Activated T-helper 2 cell treated with anti-CD3 and anti-CD28 coated beads, Interferon-gamma antibody, Interleukin-2, Interleukin-4, amounts not matched to agents 10 μg/mL and 5 μg/mL and 100 μg/mL, durations not matched to agents 14 hours and 24 hours and 36 hours (primary cell): ENCODE measurements around the gene JDP2. TPM values are rescaled to one million over a fixed set of nuclear protein-coding genes. Genes with fewer than 3 reads are reported as not detected.

Experiments used
- DNase-seq: peaks from one replicate; pipeline ENCODE4 v3.0.0; 2021; ENCODE audit warnings: low spot score
- H3K27ac Mint-ChIP-seq: one replicate; pipeline ENCODE4 v1.8.0; 2021; ENCODE audit warnings: mixed read lengths
- H3K27me3 Mint-ChIP-seq: one replicate; pipeline ENCODE4 v1.8.0; 2021; ENCODE audit warnings: low read depth, mixed read lengths
- H3K36me3 Mint-ChIP-seq: one replicate; pipeline ENCODE4 v1.8.0; 2021; ENCODE audit warnings: low read depth, mixed read lengths
- H3K4me1 Mint-ChIP-seq: one replicate; pipeline ENCODE4 v1.8.0; 2021; ENCODE audit warnings: low read depth, mixed read lengths
- H3K4me3 Mint-ChIP-seq: one replicate; pipeline ENCODE4 v1.8.0; 2021; ENCODE audit warnings: low read depth, mild to moderate bottlenecking, moderate library complexity, mixed read lengths
- H3K9me3 Mint-ChIP-seq: one replicate; pipeline ENCODE4 v1.8.0; 2021; ENCODE audit warnings: mixed read lengths
- intact Hi-C: fragments of 100-400 bp; cut with micrococcal nuclease; formaldehyde crosslinking; loops from one replicate; pipeline ENCODE4 v1.15.1; 2023
- total RNA-seq: library from RNA; stranded (reverse); gene quantifications from 2 replicates; pipeline ENCODE4 v1.2.3, GENCODE V29; 2022

The JDP2 gene
- total RNA-seq, 1 donor from 2014 or later: 1.1 TPM

DNA sequence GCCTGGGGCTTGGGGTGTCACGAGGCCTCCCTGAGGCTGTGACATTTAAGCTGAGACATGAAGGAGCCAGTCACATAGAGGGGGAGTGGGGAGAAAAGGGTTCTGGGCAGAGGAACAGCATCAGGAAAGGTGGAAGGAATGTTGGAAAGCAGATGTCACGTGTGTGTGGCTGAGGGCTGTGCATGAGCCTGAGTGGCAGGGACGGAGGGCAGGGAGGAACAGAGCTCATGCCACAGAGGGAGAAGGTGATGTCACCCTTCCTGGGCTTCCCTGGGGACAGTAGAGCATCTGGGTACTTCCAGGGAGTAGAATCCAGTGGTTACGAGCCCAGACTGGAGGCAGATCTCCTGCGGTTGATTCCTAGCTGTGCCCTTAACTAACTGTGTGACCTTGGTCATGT lies 32.0 kb upstream of the JDP2 start:
- no peaks in the 10 kb centered on the region for H3K9me3 Mint-ChIP-seq
- H3K4me3 Mint-ChIP-seq: no peak overlapping the region
- intact Hi-C loops: no loop called here
- no peak overlapping the region for H3K27ac Mint-ChIP-seq
- H3K27me3 Mint-ChIP-seq: peaks cover 11% of the 10 kb centered on the region
- no peaks in the 10 kb centered on the region for H3K36me3 Mint-ChIP-seq
- H3K4me1 Mint-ChIP-seq: peaks cover 8% of the 10 kb centered on the region
- no peak for DNase-seq

DNA sequence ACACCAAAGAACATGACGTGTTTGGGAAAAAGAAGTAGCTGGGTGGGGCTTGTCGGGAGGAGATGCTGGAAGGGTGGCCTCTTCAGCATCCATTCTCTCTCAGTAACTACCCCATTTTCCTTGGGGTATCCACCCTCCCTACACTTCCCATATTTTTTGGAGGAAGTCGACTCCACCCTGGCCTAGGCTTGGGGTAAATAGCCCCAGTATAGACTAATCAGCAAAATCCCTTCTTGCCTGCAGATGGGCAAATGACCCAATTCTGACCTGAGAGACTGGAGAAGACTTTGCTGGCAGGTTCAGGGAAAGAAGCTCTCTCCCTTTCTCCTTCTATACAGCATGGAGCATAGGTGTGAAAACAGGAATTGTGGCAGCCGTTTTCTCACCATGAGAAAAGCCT lies 28.5 kb upstream of the JDP2 start:
- Mint-ChIP-seq H3K4me3 (no peak overlapping the region), H3K27me3 (peaks cover 11% of the 10 kb centered on the region), H3K9me3 (no peaks in the 10 kb centered on the region), H3K4me1 (peaks cover 9% of the 10 kb centered on the region), H3K36me3 (no peaks in the 10 kb centered on the region), H3K27ac (no peak overlapping the region)
- DNase-seq: no peak
- intact Hi-C loops: no loop called here

DNA sequence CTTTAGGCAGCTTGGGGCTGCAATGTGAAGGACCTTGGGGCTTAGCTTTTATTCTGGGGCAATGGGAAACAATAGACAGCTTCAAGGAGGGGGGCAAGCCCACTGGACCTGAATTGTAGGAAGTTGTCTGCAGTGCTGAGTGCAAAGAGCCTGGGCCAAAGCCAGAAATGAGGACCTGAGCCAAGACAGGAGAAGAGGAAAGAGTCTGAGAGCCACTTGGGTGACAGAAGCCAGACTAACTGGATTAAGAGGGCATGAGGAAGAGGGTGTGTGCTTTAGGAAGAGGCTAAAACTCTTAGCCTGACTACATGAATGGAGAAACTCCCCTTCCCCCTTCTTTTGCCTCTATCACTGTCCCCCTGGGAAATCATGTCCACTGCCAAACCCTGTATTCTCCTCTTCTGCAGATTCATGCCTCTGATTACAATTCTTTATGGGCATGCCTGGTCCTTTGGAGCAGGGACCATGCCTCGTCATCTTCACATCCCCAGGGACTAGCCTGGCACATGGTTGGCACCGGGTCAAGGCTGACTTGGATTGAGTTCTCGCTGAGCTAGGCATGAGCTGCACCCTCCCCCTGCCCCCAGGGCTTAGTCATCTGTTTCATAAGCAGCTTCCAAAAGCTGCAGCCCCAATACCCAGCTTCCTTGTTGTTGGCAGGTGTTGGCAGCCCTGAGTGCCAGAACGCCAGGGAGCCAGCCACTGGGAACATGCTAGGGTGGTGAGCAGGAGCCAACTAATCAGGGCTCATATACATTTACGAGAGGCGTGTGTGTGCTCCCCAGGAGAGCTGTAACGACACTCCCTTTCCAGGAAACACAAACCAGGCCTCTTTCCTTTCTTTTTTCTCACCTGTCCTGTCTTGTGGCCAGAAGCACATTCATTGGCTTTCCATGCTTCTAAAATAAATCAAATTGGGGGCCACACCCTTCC lies 27.7 kb upstream of the JDP2 start:
- peaks cover 9% of the 10 kb centered on the region for H3K4me1 Mint-ChIP-seq
- intact Hi-C loops: no loop called here
- no peak for DNase-seq
- no peaks in the 10 kb centered on the region for H3K9me3 Mint-ChIP-seq
- H3K36me3 Mint-ChIP-seq: no peaks in the 10 kb centered on the region
- no peak overlapping the region for H3K4me3 Mint-ChIP-seq
- peaks cover 19% of the 10 kb centered on the region for H3K27me3 Mint-ChIP-seq
- no peak overlapping the region for H3K27ac Mint-ChIP-seq

DNA sequence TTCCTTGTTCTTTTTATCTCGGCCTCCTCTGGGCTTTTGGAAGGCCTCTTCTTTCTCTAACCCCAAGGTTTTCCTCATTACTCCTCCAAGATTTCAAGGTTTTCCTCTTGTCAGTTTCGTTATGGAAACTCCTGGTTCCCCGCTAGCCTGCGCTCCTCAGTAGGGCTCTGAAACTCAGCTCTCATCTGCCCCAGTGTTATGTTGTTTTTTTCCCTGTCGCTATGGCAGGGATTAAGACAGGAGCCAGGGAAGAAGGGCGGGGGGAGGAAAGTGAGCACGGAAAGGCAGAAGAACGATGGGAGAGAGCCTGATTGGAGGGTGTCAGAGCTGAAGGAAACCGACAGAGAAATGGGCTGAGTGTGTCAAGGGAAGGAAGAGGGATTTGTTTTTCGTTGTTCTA lies 26.5 kb upstream of the JDP2 start:
- Mint-ChIP-seq H3K36me3 (no peaks in the 10 kb centered on the region), H3K9me3 (no peaks in the 10 kb centered on the region), H3K4me1 (peaks cover 9% of the 10 kb centered on the region), H3K27me3 (peaks cover 16% of the 10 kb centered on the region), H3K27ac (no peak overlapping the region), H3K4me3 (no peak overlapping the region)
- intact Hi-C loops: no loop called here
- no peak for DNase-seq

DNA sequence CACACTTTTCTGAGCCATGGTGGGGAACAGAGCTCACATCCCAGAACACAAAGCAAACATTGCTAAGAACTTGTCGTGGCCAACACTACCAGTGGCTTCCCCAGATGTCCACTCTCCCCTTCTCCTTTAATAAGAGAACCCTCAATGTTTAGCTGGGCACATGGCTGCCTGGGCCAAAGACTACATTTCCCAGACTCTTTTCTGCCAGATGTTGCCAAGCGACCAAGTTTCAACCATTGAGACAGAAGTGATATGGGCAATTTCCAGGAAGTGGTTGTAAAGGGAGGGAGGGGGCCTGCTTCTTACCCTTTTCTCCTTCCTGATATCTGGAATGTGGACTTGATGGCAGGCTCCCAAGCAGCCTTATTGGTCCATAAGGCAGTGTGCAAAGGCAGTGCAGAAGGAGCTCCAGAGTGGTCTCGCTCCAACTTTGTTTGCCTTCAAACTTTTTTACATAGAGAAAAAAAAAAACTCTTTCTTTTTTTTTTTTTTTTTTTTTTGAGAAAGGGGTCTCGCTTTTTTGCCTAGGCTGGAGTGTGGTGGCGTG lies 24.9 kb upstream of the JDP2 start:
- Mint-ChIP-seq H3K27me3 (peaks cover 14% of the 10 kb centered on the region), H3K4me3 (no peak overlapping the region), H3K36me3 (no peaks in the 10 kb centered on the region), H3K9me3 (no peaks in the 10 kb centered on the region), H3K4me1 (peaks cover 9% of the 10 kb centered on the region), H3K27ac (no peak overlapping the region)
- DNase-seq: no peak
- intact Hi-C loops: no loop called here

DNA sequence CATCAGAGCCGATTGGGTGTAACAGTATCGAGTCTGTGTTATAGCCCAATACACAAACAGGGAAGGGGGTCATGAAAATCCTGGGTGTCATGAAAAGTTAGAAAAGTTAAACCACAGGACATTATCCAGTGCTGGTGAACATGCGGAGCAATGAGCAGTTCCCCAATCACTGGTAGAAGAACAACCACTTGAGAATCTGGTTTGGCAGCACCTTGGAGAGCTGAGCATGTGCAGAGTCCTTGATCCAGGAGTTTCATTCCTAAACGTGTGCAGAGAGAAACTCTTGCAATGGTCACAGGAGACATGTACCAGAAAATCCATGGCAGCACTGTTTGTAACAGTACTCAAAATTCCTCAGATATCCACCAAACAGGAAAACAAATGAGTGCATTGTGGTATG lies 23.0 kb upstream of the JDP2 start:
- DNase-seq: no peak
- no peaks in the 10 kb centered on the region for H3K9me3 Mint-ChIP-seq
- H3K27ac Mint-ChIP-seq: no peak overlapping the region
- peaks cover 9% of the 10 kb centered on the region for H3K4me1 Mint-ChIP-seq
- intact Hi-C loops: no loop called here
- no peaks in the 10 kb centered on the region for H3K36me3 Mint-ChIP-seq
- H3K27me3 Mint-ChIP-seq: peaks cover 10% of the 10 kb centered on the region
- H3K4me3 Mint-ChIP-seq: no peak overlapping the region

DNA sequence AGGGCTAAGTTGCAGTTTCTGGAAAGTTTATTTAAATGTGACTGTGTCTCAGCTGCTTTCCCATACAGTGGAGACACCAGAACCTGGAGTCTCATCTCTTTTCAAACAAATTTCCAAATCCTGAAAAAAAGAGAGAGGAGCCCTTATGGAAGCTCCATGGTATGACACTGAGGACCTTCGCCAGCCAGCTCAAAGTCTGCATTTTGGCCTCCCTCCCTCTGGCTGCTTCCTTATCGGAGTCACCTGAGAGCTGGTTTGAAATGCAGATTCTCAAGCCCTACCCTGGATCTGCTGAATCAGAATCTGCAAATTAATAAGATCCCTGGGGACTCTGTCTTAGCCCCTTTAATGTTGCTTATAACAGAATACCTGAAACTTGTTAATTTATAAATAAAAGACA lies 21.7 kb upstream of the JDP2 start:
- Mint-ChIP-seq H3K9me3 (no peaks in the 10 kb centered on the region), H3K4me1 (no peaks in the 10 kb centered on the region), H3K36me3 (no peaks in the 10 kb centered on the region), H3K4me3 (no peak overlapping the region), H3K27me3 (peaks cover 10% of the 10 kb centered on the region), H3K27ac (no peak overlapping the region)
- intact Hi-C loops: no loop called here
- no peak for DNase-seq

DNA sequence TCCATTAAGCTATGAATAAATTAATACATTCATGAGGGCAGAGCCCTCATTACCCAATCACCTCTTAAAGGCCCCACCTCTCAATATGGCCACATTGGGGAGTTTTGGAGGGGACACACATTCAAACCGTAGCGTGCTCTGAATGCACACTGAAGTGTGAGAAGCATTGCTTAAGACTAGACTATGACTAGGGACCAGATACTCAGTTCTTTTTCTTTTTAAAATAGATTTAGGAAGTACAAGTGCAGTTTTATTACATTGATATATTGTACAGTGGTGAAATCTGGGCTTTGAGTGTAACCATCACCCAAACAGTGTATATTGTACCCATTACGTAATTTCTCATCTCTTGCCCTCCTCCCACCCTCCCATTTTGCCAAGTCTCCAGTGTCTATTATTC lies 21.0 kb upstream of the JDP2 start:
- peaks cover 10% of the 10 kb centered on the region for H3K27me3 Mint-ChIP-seq
- no peak overlapping the region for H3K4me3 Mint-ChIP-seq
- no peaks in the 10 kb centered on the region for H3K9me3 Mint-ChIP-seq
- H3K27ac Mint-ChIP-seq: no peak overlapping the region
- intact Hi-C loops: no loop called here
- DNase-seq: no peak
- H3K36me3 Mint-ChIP-seq: no peaks in the 10 kb centered on the region
- H3K4me1 Mint-ChIP-seq: no peaks in the 10 kb centered on the region

DNA sequence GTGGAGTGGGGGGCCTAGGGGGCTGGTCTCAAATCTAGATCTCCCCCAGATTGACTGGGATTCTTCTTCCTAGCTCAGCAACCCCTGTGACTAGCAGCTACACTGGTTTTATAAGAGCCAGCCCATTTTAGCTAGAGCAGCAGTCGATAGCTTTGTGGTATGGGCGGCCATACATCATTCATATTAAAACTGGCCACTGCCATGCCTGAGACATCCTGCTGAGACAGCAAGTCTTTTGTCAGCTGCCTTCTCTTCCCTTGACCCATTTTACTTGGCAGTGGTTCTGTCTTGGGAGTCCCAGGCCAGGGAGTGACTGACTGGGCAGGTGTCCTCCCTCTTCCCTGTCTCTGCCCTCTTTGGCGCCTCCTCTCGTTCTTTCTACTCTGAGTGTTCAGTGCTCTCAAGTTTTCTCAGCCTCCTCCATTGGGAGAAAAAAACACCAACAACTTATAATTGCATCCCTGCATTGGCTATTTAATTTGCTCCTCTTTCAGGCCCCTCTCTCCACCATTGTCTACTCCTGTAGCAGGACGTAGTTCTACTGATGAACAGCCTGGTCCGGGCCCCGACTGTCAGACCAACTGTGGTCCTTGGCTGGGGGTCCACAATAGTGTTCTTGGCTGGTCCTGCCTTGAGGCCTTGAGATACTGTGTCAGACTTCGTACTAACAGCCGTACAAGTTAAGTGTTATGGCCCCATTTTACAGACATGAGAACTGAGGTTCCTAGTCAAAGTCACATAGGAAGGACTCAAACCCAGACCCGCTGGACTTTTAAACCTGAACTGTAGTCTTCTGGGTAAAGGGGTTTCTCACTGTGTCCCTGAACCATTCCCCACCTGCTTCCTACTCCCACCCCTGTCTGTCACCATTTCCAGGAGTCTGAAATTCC lies 18.3 kb upstream of the JDP2 start:
- Mint-ChIP-seq H3K4me3 (no peak overlapping the region), H3K27ac (no peak overlapping the region), H3K9me3 (no peaks in the 10 kb centered on the region), H3K36me3 (no peaks in the 10 kb centered on the region), H3K4me1 (no peaks in the 10 kb centered on the region), H3K27me3 (peaks cover 7% of the 10 kb centered on the region)
- no peak for DNase-seq
- intact Hi-C loops: no loop called here

DNA sequence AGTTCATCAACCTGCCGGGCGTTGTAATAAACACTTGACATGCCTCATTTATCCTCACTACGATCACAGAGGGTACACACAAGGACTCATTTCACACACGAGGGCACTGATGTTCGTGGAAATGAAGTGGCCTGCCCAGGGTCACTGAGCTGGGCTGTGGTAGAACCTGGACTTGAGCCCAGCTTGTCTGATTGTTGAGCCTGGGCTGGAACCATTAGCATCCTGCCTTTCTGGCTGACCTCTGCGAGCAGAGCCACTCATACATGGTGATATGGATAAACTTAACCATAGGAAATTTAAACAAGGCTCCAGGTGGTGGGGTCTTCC lies 16.6 kb upstream of the JDP2 start:
- no peak overlapping the region for H3K27ac Mint-ChIP-seq
- H3K36me3 Mint-ChIP-seq: no peaks in the 10 kb centered on the region
- H3K4me3 Mint-ChIP-seq: no peak overlapping the region
- no peaks in the 10 kb centered on the region for H3K9me3 Mint-ChIP-seq
- H3K4me1 Mint-ChIP-seq: no peaks in the 10 kb centered on the region
- intact Hi-C loops: no loop called here
- H3K27me3 Mint-ChIP-seq: no peaks in the 10 kb centered on the region
- DNase-seq: no peak

DNA sequence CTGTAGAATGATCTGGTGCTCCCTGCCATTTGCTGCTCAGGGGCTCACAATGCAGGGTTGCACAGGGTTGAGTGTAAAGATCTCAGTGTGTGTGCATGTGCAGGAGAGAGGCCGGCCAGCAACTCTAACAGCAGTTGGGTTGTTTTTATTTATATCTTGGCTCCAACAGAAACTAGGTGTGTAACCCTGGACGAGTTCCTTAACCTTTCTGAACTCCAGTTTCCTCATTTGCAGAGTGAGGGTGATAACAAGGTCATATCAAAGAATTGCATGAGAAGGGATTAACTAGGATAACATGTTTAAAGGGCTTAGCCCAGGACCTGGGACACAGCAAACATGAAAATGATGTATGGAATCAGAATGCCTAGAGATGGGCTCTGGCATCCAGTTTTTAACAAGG lies 14.8 kb upstream of the JDP2 start:
- H3K36me3 Mint-ChIP-seq: no peaks in the 10 kb centered on the region

DNA sequence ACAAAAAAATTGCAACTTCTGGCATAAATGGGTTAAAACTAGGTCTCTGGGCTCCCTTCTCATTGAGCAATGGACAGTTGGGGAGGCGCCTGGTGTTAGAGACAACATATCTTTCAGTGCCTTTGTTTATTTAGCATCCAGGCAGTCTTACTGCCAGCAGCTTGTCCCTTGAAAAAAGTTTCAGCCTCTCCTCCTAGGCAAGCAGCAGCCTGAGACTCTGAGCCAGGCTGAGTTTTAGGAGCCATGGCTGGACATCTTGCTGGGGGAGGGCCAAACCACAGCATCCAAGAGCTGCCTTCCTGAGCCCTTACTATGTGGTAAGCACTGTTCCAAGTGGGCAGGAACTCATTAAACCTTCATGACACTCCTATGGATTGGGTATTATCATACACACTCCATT lies 10.1 kb upstream of the JDP2 start:
- DNase-seq: no peak
- Mint-ChIP-seq H3K27ac (no peak overlapping the region), H3K4me1 (peaks cover 25% of the 10 kb centered on the region), H3K36me3 (no peaks in the 10 kb centered on the region), H3K9me3 (no peaks in the 10 kb centered on the region), H3K27me3 (no peaks in the 10 kb centered on the region), H3K4me3 (no peak overlapping the region)
- intact Hi-C loops: loop anchor here (2.0 kb wide), 1 partner anchor 79 kb away; no protein-coding TSS in a partner anchor

More for the DNA sequence above, 14.8 kb upstream of the JDP2 start:
- Mint-ChIP-seq H3K9me3 (no peaks in the 10 kb centered on the region), H3K27ac (no peak overlapping the region), H3K4me1 (no peaks in the 10 kb centered on the region), H3K4me3 (no peak overlapping the region), H3K27me3 (no peaks in the 10 kb centered on the region)
- intact Hi-C loops: no loop called here
- no peak for DNase-seq
